ENCODE results near the gene ZNF791.
"Not testable (repeated sequence)": the region's sequence is repeated elsewhere in the genome, so short reads cannot be mapped to it uniquely, and the experiment has no call there.

Gene ZNF791

GRCh38 chr19:12611361-12611699, 610 bp downstream of the ZNF791 start:
- TF ChIP-seq EZH2phosphoT487 (conservative IDR thresholded peaks at IDR 0.05; ENCODE audit: low read length), result no peak
- TF ChIP-seq CTCF (IDR thresholded peaks at IDR 0.05; ENCODE audit: insufficient read depth, low read length, poor library complexity, severe bottlenecking), result no peak
- H3K27me3 ChIP-seq (ENCODE audit: low read length), result no peaks in the 10 kb centered on the region
- peak overlapping the region; percentile 80 for H3K9ac ChIP-seq (ENCODE audit: low read length)
- peak overlapping the region; percentile 98 for H3K4me3 ChIP-seq (ENCODE audit: insufficient read depth, low read length, poor library complexity, severe bottlenecking)
- H2AFZ ChIP-seq (ENCODE audit: low read depth, low read length, severe bottlenecking), result peak overlapping the region; percentile 65
- H3K27ac ChIP-seq (ENCODE audit: low read depth, low read length), result peak overlapping the region; percentile 78; the same call in 1 of the 2 replicates
- H3K9me2 ChIP-seq (replicated peaks; ENCODE audit: insufficient read depth, low read length), result no peaks in the 10 kb centered on the region
- peaks cover 7% of the 10 kb centered on the region; the same call in 1 of the 2 replicates for H4K20me1 ChIP-seq (ENCODE audit: low read depth, low read length)
- no peaks in the 10 kb centered on the region for H3K9me3 ChIP-seq (ENCODE audit: insufficient read depth, low read length)
- H3K4me2 ChIP-seq (ENCODE audit: low read depth, low read length, poor library complexity, severe bottlenecking), result peak overlapping the region; percentile 99
- H3K36me3 ChIP-seq (ENCODE audit: low read length), result peaks cover 3% of the 10 kb centered on the region; the same call in 1 of the 2 replicates
- H3F3A ChIP-seq (ENCODE audit: insufficient read depth), result peaks cover 16% of the 10 kb centered on the region
- peaks cover 29% of the 10 kb centered on the region for H3K79me2 ChIP-seq (ENCODE audit: insufficient read depth, low read length)

GRCh38 chr19:12617646-12618045, 6.9 kb downstream of the ZNF791 start:
- no peaks in the 10 kb centered on the region for H3K9me3 ChIP-seq (ENCODE audit: insufficient read depth, low read length)
- no peak overlapping the region for H3K4me3 ChIP-seq (ENCODE audit: insufficient read depth, low read length, poor library complexity, severe bottlenecking)
- no peak overlapping the region for H3K9ac ChIP-seq (ENCODE audit: low read length)
- no peak overlapping the region for H3K4me2 ChIP-seq (ENCODE audit: low read depth, low read length, poor library complexity, severe bottlenecking)
- no peak overlapping the region for H3K27ac ChIP-seq (ENCODE audit: low read depth, low read length)
- peaks cover 3% of the 10 kb centered on the region; the same call in 1 of the 2 replicates for H3K36me3 ChIP-seq (ENCODE audit: low read length)
- H3F3A ChIP-seq (ENCODE audit: insufficient read depth), result 0 out of 2 replicates have a peak, but pooled peaks cover 4% of the 10 kb centered on the region
- no peak for TF ChIP-seq CTCF (IDR thresholded peaks at IDR 0.05; ENCODE audit: insufficient read depth, low read length, poor library complexity, severe bottlenecking)
- TF ChIP-seq EZH2phosphoT487 (conservative IDR thresholded peaks at IDR 0.05; ENCODE audit: low read length), result no peak
- H3K9me2 ChIP-seq (replicated peaks; ENCODE audit: insufficient read depth, low read length), result no peaks in the 10 kb centered on the region
- H4K20me1 ChIP-seq (ENCODE audit: low read depth, low read length), result peaks cover 11% of the 10 kb centered on the region; the same call in 1 of the 2 replicates
- no peak overlapping the region for H2AFZ ChIP-seq (ENCODE audit: low read depth, low read length, severe bottlenecking)
- H3K27me3 ChIP-seq (ENCODE audit: low read length), result no peaks in the 10 kb centered on the region
- peaks cover 59% of the 10 kb centered on the region for H3K79me2 ChIP-seq (ENCODE audit: insufficient read depth, low read length)

- H3F3A ChIP-seq (ENCODE audit: insufficient read depth); H4K20me1 ChIP-seq (ENCODE audit: low read depth, low read length); H3K36me3 ChIP-seq (ENCODE audit: low read length); H3K9ac ChIP-seq (ENCODE audit: low read length); H3K4me2 ChIP-seq (ENCODE audit: low read depth, low read length, poor library complexity, severe bottlenecking); H3K27me3 ChIP-seq (ENCODE audit: low read length); H2AFZ ChIP-seq (ENCODE audit: low read depth, low read length, severe bottlenecking); H3K27ac ChIP-seq (ENCODE audit: low read depth, low read length); H3K9me2 ChIP-seq (replicated peaks; ENCODE audit: insufficient read depth, low read length); H3K4me3 ChIP-seq (ENCODE audit: insufficient read depth, low read length, poor library complexity, severe bottlenecking); H3K9me3 ChIP-seq (ENCODE audit: insufficient read depth, low read length): not testable (repeated sequence)
- H3K79me2 ChIP-seq (ENCODE audit: insufficient read depth, low read length), result peaks cover 50% of the 10 kb centered on the region
Measured at GRCh38 chr19:12621253-12622024, 10.7 kb downstream of the ZNF791 start.

- TF ChIP-seq CTCF (IDR thresholded peaks at IDR 0.05; ENCODE audit: insufficient read depth, low read length, poor library complexity, severe bottlenecking), result no peak
- no peak for TF ChIP-seq EZH2phosphoT487 (conservative IDR thresholded peaks at IDR 0.05; ENCODE audit: low read length)
- Histone ChIP-seq H3K4me3 (ENCODE audit: insufficient read depth, low read length, poor library complexity, severe bottlenecking) (no peak overlapping the region), H3F3A (ENCODE audit: insufficient read depth) (no peaks in the 10 kb centered on the region), H3K9ac (ENCODE audit: low read length) (no peak overlapping the region), H3K27me3 (ENCODE audit: low read length) (no peaks in the 10 kb centered on the region), H3K27ac (ENCODE audit: low read depth, low read length) (no peak overlapping the region), H4K20me1 (ENCODE audit: low read depth, low read length) (no peaks in the 10 kb centered on the region), H3K9me3 (ENCODE audit: insufficient read depth, low read length) (peaks cover 15% of the 10 kb centered on the region; the same call in 1 of the 2 replicates), H3K4me2 (ENCODE audit: low read depth, low read length, poor library complexity, severe bottlenecking) (no peak overlapping the region), H3K79me2 (ENCODE audit: insufficient read depth, low read length) (peaks cover 30% of the 10 kb centered on the region), H2AFZ (ENCODE audit: low read depth, low read length, severe bottlenecking) (no peak overlapping the region), H3K36me3 (ENCODE audit: low read length) (peaks cover 17% of the 10 kb centered on the region), H3K9me2 (replicated peaks; ENCODE audit: insufficient read depth, low read length) (no peaks in the 10 kb centered on the region)
Measured at GRCh38 chr19:12623361-12624031, 12.8 kb downstream of the ZNF791 start.

Data from SU-DHL-6 (cell line).